Pancreas (tissue), 10 donors: ENCODE results near the gene MMP3. TPM values are rescaled to one million over a fixed set of nuclear protein-coding genes. Genes with fewer than 3 reads are reported as not detected.

ENCODE experiments used
- ATAC-seq, 4 donors: fragments of 200-7000 bp; cut with Tn5 transposase; one replicate each; pipeline versions ENCODE4 v1.8.0 to v1.9.1; 2020; ENCODE audit warnings: mild to moderate bottlenecking in 4 of 4, moderate library complexity in 4 of 4
- DNase-seq, 6 donors: peaks; one replicate each; pipeline ENCODE4 v3.0.0-alpha.2; 2020
- FAIRE-seq: peaks from 2 replicates; lab custom pipeline; 2012; peaks lifted over from hg19 to GRCh38; lab: Jason Lieb, UNC
- H3K27ac ChIP-seq, 4 donors: fragments of 200-600 bp; sonication (generic); 1 replicate in 3 of 4; 2 replicates in 1 of 4; pipeline versions ENCODE4 v1.5.0 to v1.8.0; 2020
- H3K27me3 ChIP-seq, 4 donors: fragments of 200-600 bp; one replicate each; pipeline ENCODE4 v1.8.0; 2021
- H3K36me3 ChIP-seq, 3 donors: fragments of 200-600 bp; sonication (generic) in 1 of 3; one replicate each; pipeline versions ENCODE4 v1.5.0 to v1.8.0; 2020 to 2021
- H3K4me1 ChIP-seq, 3 donors: fragments of 200-600 bp; one replicate each; pipeline ENCODE4 v1.8.0; 2021
- H3K4me3 ChIP-seq, 4 donors: fragments of 200-600 bp; sonication (generic) in 2 of 4; one replicate each; pipeline versions ENCODE4 v1.5.0 to v1.8.0; 2020 to 2021
- H3K9me3 ChIP-seq, 4 donors: fragments of 200-600 bp; one replicate each; pipeline ENCODE4 v1.8.0; 2021
- CTCF ChIP-seq, 4 donors: fragments of 200-600 bp; sonication (generic) in 3 of 4; IDR thresholded peaks; one replicate each; pipeline versions ENCODE4 v1.5.0 to v1.8.0; 2021; ENCODE audit warnings: antibody characterized with exemption in 4 of 4
- WGBS, 2 donors: extraction: QIAGEN DNeasy Blood & Tissue Kit; methylation state at CpG; one replicate each; pipeline ENCODE4 v1.1.7; 2013; 5-methylcytosine and 5-hydroxymethylcytosine counted together
- intact Hi-C, 3 donors: fragments of 100-400 bp; cut with DNase I; formaldehyde crosslinking; loops; one replicate each; pipeline versions ENCODE4 v1.11.1 to v1.14.2; 2022
- polyA plus RNA-seq, 2 donors: library from polyadenylated mRNA; stranded (reverse); fragments of 200-250 nt; gene quantifications; one replicate each; pipeline ENCODE4 v1.2.3, GENCODE V29; 2013
- total RNA-seq, 6 donors: library from RNA; stranded (reverse); fragmentation: NEBNext Ultra II Directional in 4 of 6; extraction: Animal tissue kit (Norgen Biotek cat#: 25700) in 4 of 6; gene quantifications; one replicate each; pipeline versions ENCODE4 v1.2.1 to v1.2.4, GENCODE V29; 2021 to 2023
- donor health status: healthy with polysubstance abuse.
- donor health status: DM: no; HTN: no; CAD: no; lungs with moderate emphysema.
- donor health status: DM: no; HTN: no; CAD: no.
- donor health status: control.
- donor health status: control.
- donor health status: Bipolar disorder and iron deficiency.
- donor health status: DM: yes; HTN: yes; CAD: no.
- donor health status: DM: no; HTN: no; CAD: no.
- donor health status: DM: no; HTN: no; CAD: no.
- donor health status: DM: yes; HTN: yes; CAD: no.

The MMP3 gene
- total and polyA plus RNA-seq, 8 donors: 0.05 to 0.16 TPM; not detected in 6

- Histone ChIP-seq H3K27ac (no peak overlapping the region), H3K4me3 (no peak overlapping the region), H3K4me1 (no peaks in the 10 kb centered on the region), H3K36me3 (no peaks in the 10 kb centered on the region), H3K27me3 (peaks cover 0 to 1% (median 0%) of the 10 kb centered on the region in 4 donors), H3K9me3 (no peaks in the 10 kb centered on the region)
- FAIRE-seq: no peak
- ATAC-seq: no peak
- intact Hi-C loops: no loop called here
- TF ChIP-seq CTCF (IDR thresholded peaks at IDR 0.05): no peak
- WGBS, 2 donors: 11 to 15% methylated on average over 3 of the region's 3 CpGs
- no peak for DNase-seq
Measured at GRCh38 chr11:102846292-102846691, 2.9 kb upstream of the MMP3 start.

- intact Hi-C loops: no loop called here
Measured at GRCh38 chr11:102842930-102843329, 479 bp downstream of the MMP3 start.

GRCh38 chr11:102840018-102840417 lies 3.4 kb downstream of the MMP3 start:
- H3K36me3 ChIP-seq: no peaks in the 10 kb centered on the region
- no peaks in the 10 kb centered on the region for H3K9me3 ChIP-seq
- no peak for DNase-seq
- ATAC-seq: no peak
- H3K4me3 ChIP-seq: no peak overlapping the region
- no peak for TF ChIP-seq CTCF (IDR thresholded peaks at IDR 0.05)
- no peak for FAIRE-seq
- H3K4me1 ChIP-seq: peaks cover 0 to 2% (median 0%) of the 10 kb centered on the region in 3 donors
- no peaks in the 10 kb centered on the region for H3K27me3 ChIP-seq
- no peak overlapping the region for H3K27ac ChIP-seq
- WGBS, 2 donors: 10% methylated on average over 5 of the region's 5 CpGs
- intact Hi-C loops: no loop called here

More at GRCh38 chr11:102842930-102843329, 479 bp downstream of the MMP3 start:
- H3K36me3 ChIP-seq: no peaks in the 10 kb centered on the region
- no peak for FAIRE-seq
- no peak overlapping the region for H3K27ac ChIP-seq
- no peak for ATAC-seq
- no peaks in the 10 kb centered on the region for H3K27me3 ChIP-seq
- no peak for DNase-seq
- 29 to 33% methylated on average over 1 of the region's 1 CpG for WGBS, 2 donors
- peaks cover 0 to 2% (median 0%) of the 10 kb centered on the region in 3 donors for H3K4me1 ChIP-seq
- no peak overlapping the region for H3K4me3 ChIP-seq
- no peak for TF ChIP-seq CTCF (IDR thresholded peaks at IDR 0.05)
- no peaks in the 10 kb centered on the region for H3K9me3 ChIP-seq

GRCh38 chr11:102837646-102838045 lies 5.8 kb downstream of the MMP3 start:
- Histone ChIP-seq H3K4me3 (no peak overlapping the region), H3K4me1 (peaks cover 0 to 2% (median 0%) of the 10 kb centered on the region in 3 donors), H3K9me3 (no peaks in the 10 kb centered on the region), H3K36me3 (no peaks in the 10 kb centered on the region), H3K27me3 (no peaks in the 10 kb centered on the region), H3K27ac (no peak overlapping the region)
- WGBS, 2 donors: 45 to 75% methylated on average over 2 of the region's 2 CpGs
- TF ChIP-seq CTCF (IDR thresholded peaks at IDR 0.05): no peak
- intact Hi-C loops: no loop called here
- FAIRE-seq (no peak), DNase-seq (no peak), ATAC-seq (no peak)

- 59 to 85% methylated on average over 2 of the region's 2 CpGs for WGBS, 2 donors
- TF ChIP-seq CTCF (IDR thresholded peaks at IDR 0.05): no peak
- Histone ChIP-seq H3K36me3 (no peaks in the 10 kb centered on the region), H3K4me3 (no peak overlapping the region), H3K9me3 (no peaks in the 10 kb centered on the region), H3K27ac (no peak overlapping the region), H3K4me1 (peaks cover 0 to 2% (median 0%) of the 10 kb centered on the region in 3 donors), H3K27me3 (no peaks in the 10 kb centered on the region)
- no peak for DNase-seq
- intact Hi-C loops: no loop called here
- no peak for FAIRE-seq
- ATAC-seq: no peak
Measured at GRCh38 chr11:102837156-102837555, 6.3 kb downstream of the MMP3 start.
